ENCODE results near the gene GON4L.
"Not testable (repeated sequence)": the region's sequence is repeated elsewhere in the genome, so short reads cannot be mapped to it uniquely, and the experiment has no call there.

Gene GON4L

DNA sequence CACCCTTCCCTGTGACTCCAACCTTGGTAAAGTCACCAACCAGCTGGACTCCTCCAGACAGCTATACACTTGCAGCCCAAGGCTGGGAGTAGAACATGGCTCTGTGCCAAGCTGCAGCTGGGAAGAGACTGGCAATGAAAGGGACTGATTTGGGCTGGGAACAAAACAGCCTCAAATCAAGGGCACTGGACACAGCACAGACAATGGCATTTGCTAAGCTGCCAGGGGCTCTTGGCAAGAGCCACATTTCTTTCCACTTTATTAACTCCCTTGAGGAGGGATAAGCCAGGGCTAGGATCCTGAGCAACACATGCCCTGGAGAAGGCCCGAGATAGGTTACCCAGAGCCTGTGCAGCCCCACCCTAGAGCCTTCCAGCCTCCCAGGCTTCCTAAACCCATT lies 14.4 kb upstream of the GON4L start:
- no peak for DNase-seq (ENCODE audit: low read depth)

DNA sequence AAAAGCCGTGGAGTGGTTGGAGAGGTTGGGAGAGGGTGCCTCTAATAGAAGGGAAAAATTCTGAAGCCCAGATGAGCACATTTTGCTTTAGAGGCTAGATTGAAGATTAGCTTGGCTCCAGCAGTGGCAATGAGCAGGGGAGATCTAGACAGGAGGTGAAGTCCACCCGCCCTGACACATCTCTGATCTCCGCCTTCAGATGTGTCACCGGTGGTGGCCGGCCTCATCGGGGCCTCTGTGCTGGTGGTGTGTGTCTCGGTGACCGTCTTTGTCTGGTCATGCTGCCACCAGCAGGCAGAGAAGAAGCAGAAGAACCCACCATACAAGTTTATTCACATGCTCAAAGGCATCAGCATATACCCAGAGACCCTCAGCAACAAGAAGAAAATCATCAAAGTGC lies 10.8 kb upstream of the GON4L start:
- no peak for DNase-seq (ENCODE audit: low read depth)

DNA sequence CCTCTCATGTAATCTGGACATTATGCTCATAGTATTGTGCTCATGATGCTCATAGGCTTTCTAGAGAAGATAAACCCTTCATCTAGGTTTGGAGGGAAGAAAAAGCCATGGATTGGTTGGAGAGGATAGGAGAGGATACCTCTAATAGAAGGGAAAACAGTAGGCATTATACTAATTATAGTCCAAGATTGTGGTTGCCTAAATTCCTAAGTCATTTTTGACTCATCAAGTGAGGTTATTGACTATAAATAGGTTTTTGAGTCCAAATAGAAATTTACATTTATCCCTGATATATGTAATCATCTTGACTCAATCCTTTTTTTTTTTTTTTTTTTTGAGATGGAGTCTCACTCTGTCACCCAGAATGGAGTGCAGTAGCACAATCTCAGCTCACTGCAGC lies 7.4 kb upstream of the GON4L start:
- no peak for DNase-seq (ENCODE audit: low read depth)

DNA sequence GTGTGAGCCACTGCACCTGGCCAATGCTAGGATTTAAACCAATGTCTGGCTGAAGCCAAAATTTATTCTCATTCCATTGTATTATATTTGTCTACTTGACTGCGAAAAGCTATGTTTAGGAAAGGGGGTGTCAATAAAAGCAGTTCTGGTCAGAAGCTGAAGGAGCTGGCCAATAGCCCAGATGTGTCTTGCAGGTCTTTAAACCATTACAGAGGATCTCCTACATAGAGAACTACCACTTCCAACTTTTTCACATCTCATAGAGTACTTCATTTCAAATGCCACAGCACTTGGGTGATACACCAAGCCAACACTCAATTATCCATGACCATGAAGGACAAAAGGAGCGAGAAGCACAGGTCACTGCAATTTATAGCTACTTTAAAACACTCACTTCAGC lies 4.9 kb upstream of the GON4L start:
- no peak for DNase-seq (ENCODE audit: low read depth)

DNA sequence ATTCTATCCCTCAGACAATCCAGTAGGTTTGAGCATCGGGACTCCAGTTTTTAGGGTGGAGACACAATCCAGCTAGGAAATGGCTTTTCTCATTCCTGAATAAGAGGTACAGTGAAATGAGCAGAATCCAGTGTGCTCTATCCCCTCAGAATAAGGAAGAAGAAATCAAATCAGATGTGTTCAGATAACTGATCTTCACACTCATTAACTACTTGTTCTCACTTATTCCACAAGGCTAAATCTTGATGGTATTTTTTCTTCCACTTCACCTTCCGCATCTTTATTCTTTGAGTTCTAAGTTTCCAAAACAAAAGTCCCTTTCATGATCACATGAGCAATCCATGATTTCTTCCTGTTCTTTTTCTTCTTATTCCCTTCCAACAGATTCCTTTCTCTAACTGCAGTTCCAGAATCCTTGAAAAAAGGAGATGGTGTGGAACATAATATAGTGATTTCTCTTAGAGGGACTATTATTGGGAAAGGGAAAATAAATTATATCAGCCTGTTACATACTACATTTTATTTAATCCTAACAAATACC lies 4.0 kb upstream of the GON4L start:
- no peak for DNase-seq (ENCODE audit: low read depth)

DNA sequence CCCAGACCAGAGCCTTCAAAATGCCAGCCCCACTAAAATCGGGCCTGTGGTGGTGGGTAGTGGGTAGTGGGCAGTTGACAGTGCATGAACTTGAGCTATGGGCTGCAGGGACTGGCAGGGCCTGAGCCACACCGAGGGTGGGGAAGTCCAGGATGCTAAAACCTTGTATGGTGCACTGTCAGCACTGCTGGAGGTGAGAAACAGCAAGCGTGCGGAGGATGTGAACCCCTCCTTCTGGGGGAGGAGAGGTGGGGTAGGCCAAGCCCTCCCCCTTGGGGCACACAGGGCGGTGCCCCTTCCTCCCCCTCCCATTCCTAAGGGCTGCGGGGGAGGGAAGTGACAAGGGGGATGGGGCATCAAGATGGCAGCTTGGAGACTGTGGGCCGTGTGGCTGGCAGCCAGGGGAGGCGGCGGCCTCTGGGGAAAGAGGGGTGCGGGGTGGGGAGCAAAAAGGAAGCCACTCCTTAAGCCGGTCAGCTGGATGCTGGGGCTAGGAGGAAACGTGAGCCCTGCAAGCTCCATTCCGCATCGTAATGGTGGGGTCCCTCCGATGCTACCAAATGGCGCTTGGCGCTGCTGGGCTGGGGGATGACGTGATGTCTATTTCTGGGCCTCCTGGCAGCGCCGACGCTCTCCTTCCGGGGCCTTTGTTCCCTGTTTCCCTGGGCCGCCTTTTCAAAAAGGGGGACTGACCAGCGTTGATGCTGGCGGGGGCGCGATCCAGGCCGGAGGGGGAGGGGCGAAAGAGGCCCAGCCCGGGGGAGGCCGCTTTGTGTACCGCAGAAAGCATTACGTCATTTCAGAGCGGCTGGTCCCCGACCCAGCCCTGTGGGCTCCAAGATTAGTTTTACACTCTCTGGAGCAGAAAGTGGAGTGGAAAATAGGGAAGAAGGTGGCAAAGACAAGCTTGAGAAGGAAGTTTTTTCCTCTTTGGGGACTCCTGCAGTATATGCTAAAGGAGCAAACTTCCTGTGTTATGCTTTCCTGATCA lies 3.2 kb upstream of the GON4L start:
- DNase-seq (ENCODE audit: low read depth): peak; percentile 13

DNA sequence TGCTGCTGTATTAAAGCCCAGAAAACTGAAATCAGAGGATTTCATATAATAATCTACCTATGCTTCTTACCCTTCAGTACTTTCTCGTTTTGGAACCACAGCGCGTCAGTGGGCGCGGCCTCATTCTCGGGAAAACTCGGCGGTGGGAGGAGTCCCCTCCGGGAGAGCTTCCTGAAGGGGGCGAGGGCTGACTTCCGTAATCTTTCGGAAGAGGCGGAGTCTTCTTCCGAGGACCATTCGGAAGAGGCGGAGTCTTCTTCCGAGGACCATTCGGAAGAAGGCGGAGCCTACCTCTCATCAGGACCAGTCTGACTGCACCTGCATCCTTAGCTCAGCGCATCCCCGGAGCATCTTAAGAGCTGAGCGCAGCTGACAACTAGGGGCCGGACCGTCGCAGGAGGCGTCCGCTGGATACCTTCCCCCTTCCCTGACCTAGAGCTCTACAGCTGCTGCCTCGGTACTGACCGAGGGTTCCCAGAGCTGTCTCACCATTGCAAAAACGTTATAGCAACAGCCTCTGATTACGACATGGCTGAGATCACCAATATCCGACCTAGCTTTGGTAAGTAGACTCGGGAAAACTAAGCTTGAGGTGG lies 2.3 kb upstream of the GON4L start, which contains the start of gene SYT11:
SYT11 (plus strand) TSS at position 334 of the 596 bp plus-strand sequence; CDS start at position 529, 195 bp downstream.
- peak; percentile 92 for DNase-seq (ENCODE audit: low read depth)

DNA sequence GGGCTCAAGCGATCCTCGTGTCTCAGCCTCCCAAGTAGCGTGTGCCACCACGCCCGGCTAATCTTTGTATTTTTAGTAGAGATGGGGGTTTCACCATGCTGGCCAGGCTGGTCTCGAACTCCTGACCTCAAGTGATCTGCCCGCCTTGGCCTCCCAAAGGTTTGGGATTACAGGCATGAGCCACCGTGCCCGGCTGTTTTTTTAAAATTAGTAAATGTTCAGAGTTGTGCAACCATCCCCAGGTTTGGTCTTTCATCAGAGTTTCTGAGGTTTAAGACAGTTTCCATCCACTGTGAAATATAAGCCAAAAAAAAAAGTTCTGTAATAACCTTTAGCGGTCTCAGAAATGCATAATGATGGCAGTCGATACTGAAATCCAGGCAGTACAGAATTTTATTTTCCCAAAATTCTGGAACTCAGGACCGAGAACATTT lies 1.8 kb upstream of the GON4L start:
- no peak for DNase-seq (ENCODE audit: low read depth)

DNA sequence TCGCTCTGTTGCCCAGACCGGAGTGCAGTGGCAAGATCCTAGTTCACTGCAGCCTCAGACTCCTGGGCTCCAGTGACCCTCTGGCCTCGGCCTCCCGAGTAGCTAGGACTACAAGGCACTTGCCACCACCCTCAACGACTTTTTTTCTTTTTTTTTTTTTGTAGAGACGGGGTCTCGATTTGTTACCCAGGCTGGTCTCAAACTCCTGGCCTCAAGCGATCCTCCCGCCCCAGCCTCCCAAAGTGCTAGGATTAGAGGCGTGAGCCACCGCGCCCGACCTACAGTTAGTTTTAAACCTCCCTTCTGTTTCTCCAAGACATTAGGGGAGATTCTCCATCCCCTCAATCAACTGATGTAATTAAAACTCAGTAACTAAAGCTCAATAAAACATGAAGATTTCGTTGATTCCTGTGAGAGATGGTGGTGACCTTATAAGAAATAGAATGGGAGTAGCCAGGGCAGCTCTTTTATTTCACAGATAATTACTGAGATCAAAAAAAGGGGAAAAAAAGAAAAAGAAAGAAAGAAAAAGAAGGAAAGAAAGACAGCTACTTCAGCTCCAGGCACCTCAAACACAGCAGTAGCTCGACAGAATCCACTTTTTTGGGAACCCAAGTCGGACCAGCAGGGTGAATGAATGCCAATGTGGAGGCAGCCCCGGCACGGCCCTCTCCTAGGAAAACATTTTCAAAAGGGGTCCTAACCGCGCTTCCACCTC lies 598 bp downstream of the GON4L start:
- no peak for DNase-seq (ENCODE audit: low read depth)

DNA sequence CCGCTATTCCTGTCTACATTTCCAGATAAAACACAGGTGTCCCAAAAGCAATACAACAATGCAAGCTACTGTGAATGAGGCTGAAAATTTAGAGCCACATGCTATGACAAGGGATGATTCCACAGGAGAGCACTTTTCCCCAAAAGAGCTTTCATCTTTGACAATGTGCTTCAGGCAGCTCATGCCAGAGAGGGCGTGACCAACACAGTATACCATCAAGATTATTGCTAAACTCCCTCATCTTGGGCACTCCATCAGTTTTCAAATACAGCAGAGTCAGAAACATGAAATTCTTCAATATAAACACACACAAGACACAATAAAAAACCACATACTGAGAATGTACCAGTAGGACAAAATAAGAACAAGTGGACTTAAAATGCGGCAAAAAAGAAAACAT lies 6.7 kb downstream of the GON4L start:
- DNase-seq (ENCODE audit: low read depth): no peak

DNA sequence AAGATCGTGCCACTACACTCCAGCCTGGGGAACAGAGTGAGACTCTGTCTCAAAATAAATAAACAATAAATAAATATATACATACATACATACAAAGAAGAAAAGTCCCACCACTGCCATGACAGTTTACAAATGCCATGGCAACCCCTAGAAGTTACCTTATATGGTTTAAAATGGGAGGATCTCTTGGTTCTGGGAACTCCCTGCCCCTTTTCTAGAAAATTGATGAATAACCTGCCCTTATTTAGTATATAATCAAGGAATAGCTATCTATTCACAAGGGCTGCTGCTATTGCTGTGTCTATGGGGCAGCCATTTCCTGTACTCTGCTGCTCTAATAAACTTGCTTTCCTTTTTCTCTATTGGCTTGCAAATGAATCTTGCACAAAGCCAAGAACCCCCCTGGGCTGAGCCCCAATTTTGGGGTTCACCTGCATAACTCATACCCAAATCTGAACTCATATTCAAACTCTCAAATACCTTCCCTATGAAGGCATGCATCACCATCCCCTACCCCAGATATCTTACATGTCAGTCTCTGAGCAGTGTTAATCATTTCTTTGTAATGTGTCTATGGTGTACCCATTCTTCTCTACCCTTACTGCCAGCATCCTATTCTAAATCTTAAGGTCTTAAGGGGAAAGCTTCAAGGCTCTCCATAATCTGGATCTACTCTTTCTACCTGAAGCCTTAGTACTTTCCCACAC lies 9.0 kb downstream of the GON4L start:
- no peak for DNase-seq (ENCODE audit: low read depth)

DNA sequence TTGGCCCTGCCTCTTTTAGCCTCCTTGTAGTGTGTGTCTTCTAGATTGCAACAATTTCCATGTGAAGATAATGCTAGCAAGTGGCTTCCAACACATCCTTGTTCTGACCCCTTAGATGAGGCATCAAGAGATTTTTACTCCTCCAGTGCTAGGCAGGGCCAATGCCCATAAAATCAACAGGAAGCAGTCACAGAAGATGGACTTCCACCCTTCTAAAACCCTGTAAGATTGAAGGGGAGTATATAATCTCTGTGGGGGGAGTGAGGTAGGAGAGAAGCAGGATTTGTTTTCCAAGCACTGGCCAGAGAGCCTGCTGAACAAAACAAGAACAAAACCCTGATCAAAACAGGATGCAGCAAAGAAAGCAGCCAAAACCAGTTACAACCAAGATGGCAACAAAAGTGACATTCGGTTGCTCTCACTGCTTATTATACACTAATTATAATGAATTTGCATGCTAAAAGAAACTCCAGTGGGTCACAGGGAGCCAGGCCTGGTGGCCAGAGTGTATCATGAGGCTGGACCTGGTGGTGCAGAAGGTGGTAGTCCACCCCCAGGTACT lies 12.1 kb downstream of the GON4L start:
- DNase-seq (ENCODE audit: low read depth): no peak

DNA sequence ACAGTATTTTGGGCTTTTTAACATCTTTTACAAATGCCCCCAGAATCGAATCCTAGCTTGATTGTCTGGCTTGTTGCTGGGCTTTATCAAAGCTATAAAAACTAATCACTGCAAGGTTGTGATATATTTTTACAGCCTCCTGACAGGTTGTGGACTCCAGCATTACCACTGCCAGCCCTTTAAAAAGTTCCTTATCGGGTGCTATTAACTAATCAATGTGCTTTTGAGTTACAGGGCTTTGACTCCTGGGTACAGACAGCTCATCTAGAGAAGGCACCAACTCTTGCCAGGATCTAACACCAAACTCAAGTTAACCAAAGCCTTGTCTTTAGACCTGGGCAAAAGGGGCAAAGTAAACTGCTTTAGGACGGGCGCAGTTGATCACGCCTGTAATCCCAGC lies 16.6 kb downstream of the GON4L start:
- no peak for DNase-seq (ENCODE audit: low read depth)

DNA sequence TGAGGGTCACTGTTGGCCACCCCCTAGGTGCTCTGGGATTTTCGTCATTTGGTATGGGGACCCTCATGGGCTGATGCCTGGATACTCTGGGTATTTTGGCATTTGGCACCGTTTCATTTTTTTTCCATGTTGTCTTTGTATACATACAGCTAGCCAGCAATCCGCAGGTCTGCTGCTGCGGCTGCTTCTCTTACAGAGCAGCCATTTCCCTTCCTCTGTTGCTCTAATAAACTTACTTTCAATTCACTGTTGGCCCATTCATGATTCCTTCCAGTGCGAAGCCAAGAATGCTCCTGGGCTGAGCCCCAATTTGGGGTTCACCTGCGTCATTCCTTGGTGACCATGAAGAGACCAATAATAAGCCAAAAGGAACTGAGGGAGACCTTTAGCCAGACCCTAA lies 21.5 kb downstream of the GON4L start:
- DNase-seq (ENCODE audit: low read depth): no peak

DNA sequence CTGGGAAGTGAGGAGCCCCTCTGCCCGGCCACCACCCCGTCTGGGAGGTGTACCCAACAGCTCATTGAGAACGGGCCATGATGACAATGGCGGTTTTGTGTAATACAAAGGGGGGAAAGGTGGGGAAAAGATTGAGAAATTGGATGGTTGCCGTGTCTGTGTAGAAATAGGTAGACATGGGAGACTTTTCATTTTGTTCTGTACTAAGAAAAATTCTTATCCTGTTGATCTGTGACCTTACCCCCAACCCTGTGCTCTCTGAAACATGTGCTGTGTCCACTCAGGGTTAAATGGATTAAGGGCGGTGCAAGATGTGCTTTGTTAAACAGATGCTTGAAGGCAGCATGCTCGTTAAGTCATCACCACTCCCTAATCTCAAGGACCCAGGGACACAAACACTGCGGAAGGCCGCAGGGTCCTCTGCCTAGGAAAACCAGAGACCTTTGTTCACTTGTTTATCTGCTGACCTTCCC lies 22.1 kb downstream of the GON4L start:
- not testable (repeated sequence) for DNase-seq (ENCODE audit: low read depth)

DNA sequence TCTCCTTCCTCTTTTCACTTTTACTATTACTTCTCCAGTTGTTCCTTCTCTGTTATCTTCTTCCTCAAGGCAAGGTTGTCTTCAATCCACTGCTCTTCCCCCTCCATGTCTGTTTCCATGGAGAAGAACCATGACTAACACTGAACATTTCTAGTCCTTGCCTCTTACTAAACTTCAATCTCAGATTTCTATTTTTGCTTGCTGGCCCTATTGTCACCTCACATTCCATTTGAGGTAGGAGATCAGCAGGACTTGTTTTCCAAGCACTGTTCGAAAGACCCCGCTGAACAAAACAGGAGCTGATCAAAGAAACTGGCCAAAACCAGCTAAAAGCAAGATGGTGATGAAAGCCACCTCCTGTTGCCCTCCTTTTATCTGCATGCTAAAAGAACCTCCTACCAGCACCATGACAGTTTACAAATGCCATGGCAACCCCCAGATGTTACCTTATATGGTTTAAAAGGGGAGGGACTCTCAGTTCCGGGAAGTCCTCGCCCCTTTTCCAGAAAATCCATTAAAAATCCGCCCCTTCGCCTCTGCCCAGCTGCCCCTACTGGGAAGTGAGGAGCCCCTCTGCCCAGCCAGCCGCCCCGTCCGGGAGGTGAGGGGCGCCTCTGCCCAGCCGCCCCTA lies 22.6 kb downstream of the GON4L start:
- DNase-seq (ENCODE audit: low read depth): no peak

DNA sequence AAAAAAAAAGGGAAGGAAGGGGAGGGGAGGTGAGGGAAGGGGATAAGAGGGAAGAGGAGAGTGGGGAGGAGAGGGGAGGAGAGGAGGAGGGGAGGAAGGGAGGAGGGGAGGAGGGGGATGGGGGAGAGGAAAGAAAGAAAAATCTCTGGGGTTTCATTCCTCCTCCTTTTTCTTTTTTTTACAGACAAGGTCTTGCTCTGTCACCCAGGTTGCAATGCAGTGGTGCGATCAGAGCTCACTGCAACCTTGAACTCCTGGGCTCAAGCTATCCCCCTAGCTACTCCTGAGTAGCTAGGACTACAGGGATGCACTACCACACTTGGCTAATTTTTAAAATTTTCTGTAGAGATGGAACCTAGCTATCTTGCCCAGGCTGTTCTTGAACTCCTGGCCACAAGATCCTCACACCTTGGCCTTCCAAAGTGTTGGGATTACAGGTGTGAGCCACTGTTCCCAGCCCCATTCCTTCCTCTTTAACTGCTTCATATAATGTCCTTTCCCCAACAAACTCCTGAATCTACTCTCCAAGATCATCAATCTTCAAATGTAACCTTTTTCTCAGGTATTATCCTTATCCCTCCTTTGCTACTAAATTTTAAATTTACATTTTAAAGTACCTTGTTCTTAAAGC lies 23.2 kb downstream of the GON4L start:
- DNase-seq (ENCODE audit: low read depth): no peak

DNA sequence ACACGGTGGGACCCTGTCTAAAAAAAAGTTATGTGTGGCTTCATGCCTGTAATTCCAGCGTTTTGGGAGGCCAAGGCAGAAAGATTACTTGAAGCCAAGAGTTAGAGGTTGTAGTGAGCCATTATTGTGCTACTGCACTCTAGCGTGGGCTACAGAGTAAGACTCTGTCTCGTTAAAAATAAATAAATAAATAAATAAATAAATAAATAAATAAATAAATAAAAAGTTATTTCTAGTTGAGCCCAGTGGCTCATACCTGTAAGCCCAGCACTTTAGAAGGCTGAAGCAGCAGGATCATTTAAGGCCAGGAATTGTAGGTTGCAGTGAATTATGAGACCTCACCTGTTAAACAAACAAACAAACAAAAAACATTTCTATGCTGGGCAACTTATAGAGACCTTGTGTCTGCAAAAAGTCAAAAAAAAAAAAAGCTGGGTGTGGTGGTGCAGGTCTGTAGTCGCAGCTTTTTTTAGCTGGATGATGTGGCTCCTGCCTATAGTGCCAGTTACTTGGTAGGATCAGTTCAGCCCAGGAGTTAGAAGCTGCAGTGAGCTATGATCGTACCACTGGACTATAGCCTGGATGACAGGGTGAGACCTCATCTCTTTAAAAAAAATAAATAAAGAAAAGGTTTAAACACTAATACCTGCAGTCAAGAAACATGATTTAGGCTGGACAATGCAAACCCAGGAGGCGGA lies 25.6 kb downstream of the GON4L start:
- no peak for DNase-seq (ENCODE audit: low read depth)

DNA sequence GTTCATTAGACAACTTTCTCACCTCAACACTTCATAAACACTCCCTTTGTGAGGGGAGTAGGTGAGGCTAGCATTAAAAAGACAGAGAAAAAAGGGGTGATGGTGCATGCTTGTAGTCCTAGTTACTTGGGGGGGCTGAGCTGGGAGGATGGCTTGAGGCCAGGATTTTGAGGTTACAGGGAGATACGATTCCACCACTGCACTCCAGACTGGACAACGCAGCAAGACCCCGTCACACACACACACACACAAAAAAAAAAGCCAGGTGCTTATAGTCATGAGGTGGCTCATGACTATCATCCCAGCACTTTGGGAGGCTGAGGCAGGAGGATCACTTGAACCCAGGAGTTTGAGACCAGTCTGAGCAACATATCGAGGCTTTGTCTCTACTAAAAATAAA lies 29.6 kb downstream of the GON4L start:
- no peak for DNase-seq (ENCODE audit: low read depth)

DNA sequence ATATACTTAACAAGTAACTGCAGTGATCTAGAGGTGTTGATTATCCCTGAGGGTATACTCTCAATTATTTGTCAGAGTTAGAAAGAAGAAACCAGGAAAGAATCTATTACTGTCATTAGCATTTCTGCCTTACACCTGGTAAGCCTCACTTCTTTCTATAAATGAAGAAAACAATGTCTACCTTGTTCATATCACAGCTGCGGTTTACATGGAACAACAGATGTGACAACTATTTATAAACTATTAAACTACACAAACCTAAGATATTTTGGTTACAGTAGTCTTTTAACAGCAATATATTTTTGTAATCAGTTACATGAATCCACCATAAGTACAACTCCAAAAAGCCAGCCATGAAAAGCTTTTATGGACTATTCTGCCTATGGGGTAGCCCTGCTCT lies 40.7 kb downstream of the GON4L start:
- DNase-seq (ENCODE audit: low read depth): no peak
